ENCODE measurements around the gene CEACAM4.

DNA sequence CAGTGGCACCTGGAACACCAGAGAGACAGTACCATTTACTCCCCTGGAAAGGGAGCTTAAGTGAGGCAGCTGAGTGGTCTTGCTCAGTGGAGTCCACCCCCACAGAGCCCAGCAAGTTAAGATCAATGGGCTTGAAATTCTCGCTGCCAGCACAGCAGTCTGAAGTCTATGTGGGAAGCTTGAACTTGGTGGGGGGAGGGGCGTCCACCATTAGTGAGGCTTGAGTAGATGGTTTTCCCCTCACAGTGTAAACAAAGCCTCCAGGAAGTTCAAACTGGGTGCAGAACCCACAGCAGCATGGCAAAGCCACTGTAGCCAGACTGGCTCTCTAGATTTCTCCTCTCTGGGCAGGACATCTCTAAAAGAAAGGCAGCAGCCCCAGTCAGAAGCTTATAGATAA lies 30.3 kb upstream of the CEACAM4 start:
- TF ChIP-seq, protein P1, sequence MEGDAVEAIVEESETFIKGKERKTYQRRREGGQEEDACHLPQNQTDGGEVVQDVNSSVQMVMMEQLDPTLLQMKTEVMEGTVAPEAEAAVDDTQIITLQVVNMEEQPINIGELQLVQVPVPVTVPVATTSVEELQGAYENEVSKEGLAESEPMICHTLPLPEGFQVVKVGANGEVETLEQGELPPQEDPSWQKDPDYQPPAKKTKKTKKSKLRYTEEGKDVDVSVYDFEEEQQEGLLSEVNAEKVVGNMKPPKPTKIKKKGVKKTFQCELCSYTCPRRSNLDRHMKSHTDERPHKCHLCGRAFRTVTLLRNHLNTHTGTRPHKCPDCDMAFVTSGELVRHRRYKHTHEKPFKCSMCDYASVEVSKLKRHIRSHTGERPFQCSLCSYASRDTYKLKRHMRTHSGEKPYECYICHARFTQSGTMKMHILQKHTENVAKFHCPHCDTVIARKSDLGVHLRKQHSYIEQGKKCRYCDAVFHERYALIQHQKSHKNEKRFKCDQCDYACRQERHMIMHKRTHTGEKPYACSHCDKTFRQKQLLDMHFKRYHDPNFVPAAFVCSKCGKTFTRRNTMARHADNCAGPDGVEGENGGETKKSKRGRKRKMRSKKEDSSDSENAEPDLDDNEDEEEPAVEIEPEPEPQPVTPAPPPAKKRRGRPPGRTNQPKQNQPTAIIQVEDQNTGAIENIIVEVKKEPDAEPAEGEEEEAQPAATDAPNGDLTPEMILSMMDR (IDR thresholded peaks at IDR 0.05; ENCODE audit: low read depth, low read length, missing input control) = no peak
- no peak for TF ChIP-seq SP1 (IDR thresholded peaks at IDR 0.05)
- TF ChIP-seq, protein P2, sequence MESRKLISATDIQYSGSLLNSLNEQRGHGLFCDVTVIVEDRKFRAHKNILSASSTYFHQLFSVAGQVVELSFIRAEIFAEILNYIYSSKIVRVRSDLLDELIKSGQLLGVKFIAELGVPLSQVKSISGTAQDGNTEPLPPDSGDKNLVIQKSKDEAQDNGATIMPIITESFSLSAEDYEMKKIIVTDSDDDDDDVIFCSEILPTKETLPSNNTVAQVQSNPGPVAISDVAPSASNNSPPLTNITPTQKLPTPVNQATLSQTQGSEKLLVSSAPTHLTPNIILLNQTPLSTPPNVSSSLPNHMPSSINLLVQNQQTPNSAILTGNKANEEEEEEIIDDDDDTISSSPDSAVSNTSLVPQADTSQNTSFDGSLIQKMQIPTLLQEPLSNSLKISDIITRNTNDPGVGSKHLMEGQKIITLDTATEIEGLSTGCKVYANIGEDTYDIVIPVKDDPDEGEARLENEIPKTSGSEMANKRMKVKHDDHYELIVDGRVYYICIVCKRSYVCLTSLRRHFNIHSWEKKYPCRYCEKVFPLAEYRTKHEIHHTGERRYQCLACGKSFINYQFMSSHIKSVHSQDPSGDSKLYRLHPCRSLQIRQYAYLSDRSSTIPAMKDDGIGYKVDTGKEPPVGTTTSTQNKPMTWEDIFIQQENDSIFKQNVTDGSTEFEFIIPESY (IDR thresholded peaks at IDR 0.05) = no peak
- no peak for TF ChIP-seq GABPA (IDR thresholded peaks at IDR 0.05 in 1 of 2, conservative IDR thresholded peaks at IDR 0.05 in 1 of 2)
- TF ChIP-seq, protein P3, sequence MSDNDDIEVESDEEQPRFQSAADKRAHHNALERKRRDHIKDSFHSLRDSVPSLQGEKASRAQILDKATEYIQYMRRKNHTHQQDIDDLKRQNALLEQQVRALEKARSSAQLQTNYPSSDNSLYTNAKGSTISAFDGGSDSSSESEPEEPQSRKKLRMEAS (IDR thresholded peaks at IDR 0.05) = no peak
- TF ChIP-seq YY1 (IDR thresholded peaks at IDR 0.05) = no peak
- no peak for TF ChIP-seq EGR1 (IDR thresholded peaks at IDR 0.05; ENCODE audit: low read depth in 2 of 2)
- TF ChIP-seq, protein P4, sequence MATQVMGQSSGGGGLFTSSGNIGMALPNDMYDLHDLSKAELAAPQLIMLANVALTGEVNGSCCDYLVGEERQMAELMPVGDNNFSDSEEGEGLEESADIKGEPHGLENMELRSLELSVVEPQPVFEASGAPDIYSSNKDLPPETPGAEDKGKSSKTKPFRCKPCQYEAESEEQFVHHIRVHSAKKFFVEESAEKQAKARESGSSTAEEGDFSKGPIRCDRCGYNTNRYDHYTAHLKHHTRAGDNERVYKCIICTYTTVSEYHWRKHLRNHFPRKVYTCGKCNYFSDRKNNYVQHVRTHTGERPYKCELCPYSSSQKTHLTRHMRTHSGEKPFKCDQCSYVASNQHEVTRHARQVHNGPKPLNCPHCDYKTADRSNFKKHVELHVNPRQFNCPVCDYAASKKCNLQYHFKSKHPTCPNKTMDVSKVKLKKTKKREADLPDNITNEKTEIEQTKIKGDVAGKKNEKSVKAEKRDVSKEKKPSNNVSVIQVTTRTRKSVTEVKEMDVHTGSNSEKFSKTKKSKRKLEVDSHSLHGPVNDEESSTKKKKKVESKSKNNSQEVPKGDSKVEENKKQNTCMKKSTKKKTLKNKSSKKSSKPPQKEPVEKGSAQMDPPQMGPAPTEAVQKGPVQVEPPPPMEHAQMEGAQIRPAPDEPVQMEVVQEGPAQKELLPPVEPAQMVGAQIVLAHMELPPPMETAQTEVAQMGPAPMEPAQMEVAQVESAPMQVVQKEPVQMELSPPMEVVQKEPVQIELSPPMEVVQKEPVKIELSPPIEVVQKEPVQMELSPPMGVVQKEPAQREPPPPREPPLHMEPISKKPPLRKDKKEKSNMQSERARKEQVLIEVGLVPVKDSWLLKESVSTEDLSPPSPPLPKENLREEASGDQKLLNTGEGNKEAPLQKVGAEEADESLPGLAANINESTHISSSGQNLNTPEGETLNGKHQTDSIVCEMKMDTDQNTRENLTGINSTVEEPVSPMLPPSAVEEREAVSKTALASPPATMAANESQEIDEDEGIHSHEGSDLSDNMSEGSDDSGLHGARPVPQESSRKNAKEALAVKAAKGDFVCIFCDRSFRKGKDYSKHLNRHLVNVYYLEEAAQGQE (IDR thresholded peaks at IDR 0.05) = no peak
- TF ChIP-seq RAD21 (IDR thresholded peaks at IDR 0.05) = no peak
- TF ChIP-seq FOXA1 (IDR thresholded peaks at IDR 0.05) = no peak
- TF ChIP-seq HNF4G (IDR thresholded peaks at IDR 0.05) = no peak
- no peak for TF ChIP-seq JUND (IDR thresholded peaks at IDR 0.05)
- TF ChIP-seq TAF1 (conservative IDR thresholded peaks at IDR 0.05) = no peak
- TF ChIP-seq, protein P5, sequence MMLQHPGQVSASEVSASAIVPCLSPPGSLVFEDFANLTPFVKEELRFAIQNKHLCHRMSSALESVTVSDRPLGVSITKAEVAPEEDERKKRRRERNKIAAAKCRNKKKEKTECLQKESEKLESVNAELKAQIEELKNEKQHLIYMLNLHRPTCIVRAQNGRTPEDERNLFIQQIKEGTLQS (IDR thresholded peaks at IDR 0.05) = no peak

Measured in liver (tissue), 3 donors.